Keratinocyte (primary cell): Measurements from ENCODE around the gene TMEM37.

Experiments used
- CTCF ChIP-seq, 3 experiments: IDR thresholded peaks in 1 of 3; conservative IDR thresholded peaks in 1 of 3; optimal IDR thresholded peaks in 1 of 3; 2 replicates in 2 of 3; 3 replicates in 1 of 3; pipeline versions ENCODE3 to v1.5.1; 2011; ENCODE audit warnings: low read length in 3 of 3, mild to moderate bottlenecking in 3 of 3, moderate library complexity in 2 of 3, control low read depth in 1 of 3, inconsistent platforms in 1 of 3; ENCODE audit not compliant: insufficient read depth in 2 of 3; ENCODE audit errors: extremely low read depth in 1 of 3
- EZH2 ChIP-seq: IDR thresholded peaks from one replicate; pipeline ENCODE4 v1.6.1; 2012; ENCODE audit warnings: inconsistent platforms, mild to moderate bottlenecking, low read length, moderate library complexity

GRCh38 chr2:119435081-119435952 is 3.7 kb downstream of the TMEM37 start:
- TF ChIP-seq CTCF (optimal IDR thresholded peaks at IDR 0.05 in 1 of 3, IDR thresholded peaks at IDR 0.05 in 1 of 3, conservative IDR thresholded peaks at IDR 0.05 in 1 of 3; ENCODE audit: extremely low read depth in 1 of 3, insufficient read depth in 2 of 3, low read length in 3 of 3) = no peak
- no peak for TF ChIP-seq EZH2
